DOHH2 (cell line): ENCODE results near the gene STMN3.

Experiments used
- H3F3A ChIP-seq: fragments of 200-600 bp; sonication (generic), shearing (Covaris generic); 2 replicates; pipeline ENCODE4 v1.6.0; 2016; ENCODE audit warnings: antibody characterized with exemption, mild to moderate bottlenecking; ENCODE audit not compliant: control insufficient read depth, insufficient read depth
- H3K27ac ChIP-seq: fragments of 200-600 bp; sonication (generic); 2 replicates; pipeline ENCODE4 v1.5.1; 2014; ENCODE audit warnings: low read depth, mild to moderate bottlenecking, low read length, moderate library complexity
- H3K27me3 ChIP-seq: fragments of 200-600 bp; sonication (generic); 2 replicates; pipeline ENCODE4 v1.6.1; 2014; ENCODE audit warnings: mild to moderate bottlenecking, low read length, mixed read lengths; ENCODE audit not compliant: control insufficient read depth
- H3K36me3 ChIP-seq: fragments of 200-600 bp; sonication (generic); 2 replicates; pipeline ENCODE4 v1.6.1; 2014; ENCODE audit warnings: mild to moderate bottlenecking, low read length, moderate library complexity, mixed read lengths; ENCODE audit not compliant: control insufficient read depth
- H3K4me1 ChIP-seq: fragments of 200-600 bp; sonication (generic); 2 replicates; pipeline ENCODE4 v1.6.1; 2014; ENCODE audit warnings: mild to moderate bottlenecking, low read length, mixed read lengths; ENCODE audit not compliant: control insufficient read depth
- H3K4me2 ChIP-seq: fragments of 200-600 bp; sonication (generic); 2 replicates; pipeline ENCODE4 v1.6.0; 2014; ENCODE audit warnings: mild to moderate bottlenecking, low read length, moderate library complexity
- H3K4me3 ChIP-seq: fragments of 200-600 bp; sonication (generic); 2 replicates; pipeline ENCODE4 v1.5.1; 2014; ENCODE audit warnings: mild to moderate bottlenecking, low read length, mixed read lengths
- H3K79me2 ChIP-seq: fragments of 200-600 bp; sonication (generic); 2 replicates; pipeline ENCODE4 v1.6.1; 2014; ENCODE audit warnings: mild to moderate bottlenecking, low read length, mixed read lengths; ENCODE audit not compliant: control insufficient read depth
- H3K9me2 ChIP-seq: fragments of 200-600 bp; sonication (generic); replicated peaks from 2 replicates; pipeline ENCODE4 v1.6.1; 2014; ENCODE audit warnings: mild to moderate bottlenecking, low read length, mixed read lengths; ENCODE audit not compliant: control insufficient read depth
- H3K9me3 ChIP-seq: fragments of 200-600 bp; sonication (generic); 2 replicates; pipeline ENCODE4 v1.6.1; 2014; ENCODE audit warnings: antibody characterized with exemption, low read length, mixed read lengths; ENCODE audit not compliant: control insufficient read depth, insufficient read depth
- H4K20me1 ChIP-seq: fragments of 200-600 bp; sonication (generic); 2 replicates; pipeline ENCODE4 v1.6.0; 2014; ENCODE audit warnings: low read depth, mild to moderate bottlenecking, antibody characterized with exemption, low read length, moderate library complexity; ENCODE audit not compliant: control insufficient read depth, insufficient read depth
- EZH2phosphoT487 ChIP-seq: fragments of 200-600 bp; sonication (generic); IDR thresholded peaks from 2 replicates; pipeline ENCODE4 v1.6.1; 2017; ENCODE audit warnings: borderline replicate concordance, mild to moderate bottlenecking, antibody characterized with exemption, low read length, moderate library complexity, mixed read lengths
- TF ChIP-seq, protein P1 (sequence below): fragments of 200-600 bp; sonication (generic); IDR thresholded peaks from one replicate; pipeline ENCODE4 v1.5.1; 2014; ENCODE audit warnings: antibody characterized with exemption, mild to moderate bottlenecking, low read depth, low read length; ENCODE audit not compliant: poor library complexity, severe bottlenecking

The STMN3 gene

DNA sequence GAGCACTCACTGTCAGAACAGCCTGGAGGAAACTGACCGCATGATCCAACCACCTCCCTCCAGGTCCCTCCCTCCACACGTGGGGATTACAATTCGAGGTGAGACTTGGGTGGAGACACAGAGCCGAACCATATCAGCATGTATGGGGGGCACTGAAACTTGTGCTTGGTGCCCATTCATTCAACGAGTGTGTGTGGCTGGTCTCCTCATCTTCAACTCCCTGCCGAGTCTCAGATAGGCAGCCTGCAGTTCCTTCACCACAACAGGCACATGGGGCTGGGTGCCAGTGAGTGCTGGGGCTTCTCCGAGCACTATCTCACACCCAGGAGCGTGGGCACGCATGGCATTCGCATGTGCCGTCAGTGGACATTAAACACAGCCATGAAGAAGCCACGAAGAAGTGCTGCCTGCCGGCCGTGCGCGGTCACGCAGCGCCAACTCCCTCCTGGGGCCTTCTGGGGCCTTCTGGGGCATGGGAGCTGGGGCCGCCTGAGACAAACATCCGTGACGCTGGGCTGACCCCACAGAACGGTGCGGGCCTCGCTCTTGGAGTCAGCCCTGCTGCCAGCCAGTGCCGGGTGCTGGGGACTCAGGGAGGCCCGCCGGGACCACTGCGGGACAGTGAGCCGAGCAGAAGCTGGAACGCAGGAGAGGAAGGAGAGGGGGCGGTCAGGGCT lies 4.2 kb upstream of the STMN3 start:
- Histone ChIP-seq H3K79me2 (peaks cover 23% of the 10 kb centered on the region), H3K36me3 (peaks cover 17% of the 10 kb centered on the region), H3K4me1 (peaks cover 36% of the 10 kb centered on the region), H3K4me3 (peak overlapping the region; percentile 94), H3K27ac (peak overlapping the region; percentile 52; the same call in 1 of the 2 replicates), H3F3A (no peaks in the 10 kb centered on the region), H3K9me3 (no peaks in the 10 kb centered on the region), H3K9me2 (no peaks in the 10 kb centered on the region), H3K27me3 (peaks cover 4% of the 10 kb centered on the region), H4K20me1 (peaks cover 8% of the 10 kb centered on the region; the same call in 1 of the 2 replicates), H3K4me2 (peak overlapping the region; percentile 84)
- TF ChIP-seq, protein P1, sequence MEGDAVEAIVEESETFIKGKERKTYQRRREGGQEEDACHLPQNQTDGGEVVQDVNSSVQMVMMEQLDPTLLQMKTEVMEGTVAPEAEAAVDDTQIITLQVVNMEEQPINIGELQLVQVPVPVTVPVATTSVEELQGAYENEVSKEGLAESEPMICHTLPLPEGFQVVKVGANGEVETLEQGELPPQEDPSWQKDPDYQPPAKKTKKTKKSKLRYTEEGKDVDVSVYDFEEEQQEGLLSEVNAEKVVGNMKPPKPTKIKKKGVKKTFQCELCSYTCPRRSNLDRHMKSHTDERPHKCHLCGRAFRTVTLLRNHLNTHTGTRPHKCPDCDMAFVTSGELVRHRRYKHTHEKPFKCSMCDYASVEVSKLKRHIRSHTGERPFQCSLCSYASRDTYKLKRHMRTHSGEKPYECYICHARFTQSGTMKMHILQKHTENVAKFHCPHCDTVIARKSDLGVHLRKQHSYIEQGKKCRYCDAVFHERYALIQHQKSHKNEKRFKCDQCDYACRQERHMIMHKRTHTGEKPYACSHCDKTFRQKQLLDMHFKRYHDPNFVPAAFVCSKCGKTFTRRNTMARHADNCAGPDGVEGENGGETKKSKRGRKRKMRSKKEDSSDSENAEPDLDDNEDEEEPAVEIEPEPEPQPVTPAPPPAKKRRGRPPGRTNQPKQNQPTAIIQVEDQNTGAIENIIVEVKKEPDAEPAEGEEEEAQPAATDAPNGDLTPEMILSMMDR, result no peak
- TF ChIP-seq EZH2phosphoT487, result no peak

DNA sequence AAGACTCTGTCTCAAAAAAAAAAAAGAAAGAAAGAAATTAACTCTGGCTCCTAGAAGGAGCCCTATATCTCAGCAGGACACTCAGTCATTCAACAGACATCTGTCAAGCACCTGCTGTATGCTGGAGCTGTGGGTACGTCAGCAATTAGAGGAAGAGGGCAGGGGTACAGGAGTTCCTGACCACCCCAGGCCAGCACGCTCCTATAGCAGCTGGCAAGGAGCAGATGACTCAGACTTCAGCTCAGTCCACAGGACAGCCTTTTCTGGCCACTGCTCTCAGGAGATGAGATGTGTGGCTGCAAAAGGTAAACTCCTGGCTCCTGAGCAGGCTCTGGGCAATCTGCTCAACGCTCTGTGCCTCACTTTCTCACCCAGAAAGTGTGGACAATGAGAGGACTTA lies 3.2 kb upstream of the STMN3 start:
- Histone ChIP-seq H3K79me2 (peaks cover 23% of the 10 kb centered on the region), H3K27ac (no peak overlapping the region), H3K4me1 (peaks cover 41% of the 10 kb centered on the region), H3K9me3 (no peaks in the 10 kb centered on the region), H3K9me2 (no peaks in the 10 kb centered on the region), H3K36me3 (peaks cover 9% of the 10 kb centered on the region), H3K4me3 (no peak overlapping the region), H4K20me1 (peaks cover 8% of the 10 kb centered on the region; the same call in 1 of the 2 replicates), H3K4me2 (no peak overlapping the region), H3F3A (no peaks in the 10 kb centered on the region), H3K27me3 (peaks cover 13% of the 10 kb centered on the region)
- no peak for TF ChIP-seq EZH2phosphoT487
- TF ChIP-seq, protein P1, result no peak

DNA sequence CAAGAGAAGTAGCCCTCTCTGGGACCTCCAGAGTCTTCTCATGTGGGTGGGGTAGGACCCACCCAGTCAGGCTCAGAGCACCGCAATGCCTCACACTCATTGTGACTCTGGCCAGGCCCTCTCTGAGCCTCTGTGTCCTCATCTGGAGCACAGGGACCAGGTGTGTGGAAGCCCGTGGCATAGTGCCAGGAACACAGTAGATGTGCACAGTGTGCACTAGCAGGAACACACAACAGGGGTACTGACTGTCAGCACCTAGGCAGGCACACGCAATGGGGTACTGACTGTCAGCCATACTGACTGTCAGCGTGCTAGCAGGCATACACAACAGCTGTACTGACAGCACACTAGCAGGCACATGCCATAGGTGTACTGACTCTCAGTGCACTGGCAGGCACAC lies 2.0 kb upstream of the STMN3 start:
- Histone ChIP-seq H3F3A (no peaks in the 10 kb centered on the region), H3K4me2 (no peak overlapping the region), H3K79me2 (peaks cover 18% of the 10 kb centered on the region), H3K36me3 (peaks cover 5% of the 10 kb centered on the region; the same call in 1 of the 2 replicates), H3K4me3 (no peak overlapping the region), H3K9me2 (no peaks in the 10 kb centered on the region), H3K4me1 (peaks cover 41% of the 10 kb centered on the region), H3K9me3 (no peaks in the 10 kb centered on the region), H3K27ac (no peak overlapping the region), H3K27me3 (peaks cover 16% of the 10 kb centered on the region), H4K20me1 (peaks cover 8% of the 10 kb centered on the region; the same call in 1 of the 2 replicates)
- TF ChIP-seq, protein P1, result no peak
- no peak for TF ChIP-seq EZH2phosphoT487
